Mesothelial cell of epicardium (in vitro differentiated cells): ENCODE measurements around the gene APH1A. TPM values are rescaled to one million over a fixed set of nuclear protein-coding genes. Genes with fewer than 3 reads are reported as not detected.

Experiments
- DNase-seq, 2 experiments: peaks; one replicate each; pipeline ENCODE4 v3.0.0; 2021; ENCODE audit warnings: low spot score in 2 of 2; ENCODE audit not compliant: unreplicated experiment in 2 of 2
- H3K27ac Mint-ChIP-seq: 2 replicates; pipeline ENCODE4 v1.8.0; 2021; ENCODE audit warnings: mixed read lengths
- H3K27me3 Mint-ChIP-seq: 2 replicates; pipeline ENCODE4 v1.8.0; 2021; ENCODE audit warnings: low read depth, mixed read lengths
- H3K36me3 Mint-ChIP-seq: 2 replicates; pipeline ENCODE4 v1.8.0; 2021; ENCODE audit warnings: mixed read lengths
- H3K4me1 Mint-ChIP-seq: 2 replicates; pipeline ENCODE4 v1.8.0; 2021; ENCODE audit warnings: mixed read lengths
- H3K4me3 Mint-ChIP-seq: 2 replicates; pipeline ENCODE4 v1.8.0; 2021; ENCODE audit warnings: mild to moderate bottlenecking, moderate library complexity, mixed read lengths
- H3K9me3 Mint-ChIP-seq: 2 replicates; pipeline ENCODE4 v1.8.0; 2021; ENCODE audit warnings: mixed read lengths
- total RNA-seq: library from RNA; stranded (reverse); gene quantifications from 3 replicates; pipeline ENCODE4 v1.2.1, GENCODE V29; 2021
- TF ChIP-seq, protein P1 (sequence below): fragments of 200-600 bp; sonication (generic); IDR thresholded peaks from one replicate; pipeline ENCODE4 v1.5.0; 2021; ENCODE audit warnings: antibody characterized with exemption; ENCODE audit not compliant: unreplicated experiment

The APH1A gene
- total RNA-seq, 1 donor from 2014 or later, result 138 TPM

DNA sequence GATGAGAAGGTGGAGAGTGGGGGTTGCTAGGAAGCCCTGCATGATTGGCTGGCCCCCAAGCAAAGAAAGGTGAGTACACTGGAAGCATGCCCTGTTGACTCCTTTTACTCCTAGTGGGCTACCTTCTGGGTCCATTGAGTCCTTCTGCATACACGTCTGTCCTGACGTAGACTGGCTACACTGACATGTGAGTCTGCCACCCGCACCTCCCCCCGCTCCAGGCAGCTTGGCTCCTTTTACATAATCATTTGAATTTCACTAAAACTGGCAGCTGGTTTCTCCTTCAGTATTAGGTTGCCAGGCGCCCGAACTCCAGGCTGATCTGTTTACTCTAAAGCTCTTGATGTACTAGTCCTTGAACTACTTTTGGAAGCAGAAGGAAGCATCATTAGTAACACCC is 33.5 kb upstream of the APH1A start:
- Mint-ChIP-seq H3K36me3 (peaks cover 29% of the 10 kb centered on the region), H3K9me3 (no peaks in the 10 kb centered on the region), H3K4me1 (no peaks in the 10 kb centered on the region), H3K27ac (no peak overlapping the region), H3K4me3 (no peak overlapping the region), H3K27me3 (no peaks in the 10 kb centered on the region)
- TF ChIP-seq, protein P1, sequence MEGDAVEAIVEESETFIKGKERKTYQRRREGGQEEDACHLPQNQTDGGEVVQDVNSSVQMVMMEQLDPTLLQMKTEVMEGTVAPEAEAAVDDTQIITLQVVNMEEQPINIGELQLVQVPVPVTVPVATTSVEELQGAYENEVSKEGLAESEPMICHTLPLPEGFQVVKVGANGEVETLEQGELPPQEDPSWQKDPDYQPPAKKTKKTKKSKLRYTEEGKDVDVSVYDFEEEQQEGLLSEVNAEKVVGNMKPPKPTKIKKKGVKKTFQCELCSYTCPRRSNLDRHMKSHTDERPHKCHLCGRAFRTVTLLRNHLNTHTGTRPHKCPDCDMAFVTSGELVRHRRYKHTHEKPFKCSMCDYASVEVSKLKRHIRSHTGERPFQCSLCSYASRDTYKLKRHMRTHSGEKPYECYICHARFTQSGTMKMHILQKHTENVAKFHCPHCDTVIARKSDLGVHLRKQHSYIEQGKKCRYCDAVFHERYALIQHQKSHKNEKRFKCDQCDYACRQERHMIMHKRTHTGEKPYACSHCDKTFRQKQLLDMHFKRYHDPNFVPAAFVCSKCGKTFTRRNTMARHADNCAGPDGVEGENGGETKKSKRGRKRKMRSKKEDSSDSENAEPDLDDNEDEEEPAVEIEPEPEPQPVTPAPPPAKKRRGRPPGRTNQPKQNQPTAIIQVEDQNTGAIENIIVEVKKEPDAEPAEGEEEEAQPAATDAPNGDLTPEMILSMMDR, result no peak
- no peak for DNase-seq

DNA sequence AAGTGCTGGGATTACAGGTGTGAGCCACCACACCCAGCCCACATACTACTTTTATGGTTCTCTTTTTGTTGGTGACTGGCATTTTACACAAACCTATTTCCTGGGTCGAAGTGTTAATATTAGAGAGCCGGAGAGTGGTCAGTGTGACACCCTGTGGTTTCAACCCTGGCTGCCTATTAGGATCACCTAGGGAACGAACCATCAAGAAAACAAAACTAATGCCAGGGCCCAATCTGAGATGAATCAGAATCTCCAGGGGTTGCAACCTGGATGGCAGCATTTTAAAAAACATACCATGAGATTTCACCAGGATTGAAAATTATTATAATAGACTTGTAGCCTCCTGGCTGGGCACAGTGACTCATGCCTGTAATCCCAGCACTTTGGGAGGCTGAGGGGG is 30.9 kb upstream of the APH1A start:
- no peak for DNase-seq
- Mint-ChIP-seq H3K27ac (no peak overlapping the region), H3K4me3 (no peak overlapping the region), H3K27me3 (no peaks in the 10 kb centered on the region), H3K4me1 (peaks cover 6% of the 10 kb centered on the region), H3K9me3 (no peaks in the 10 kb centered on the region), H3K36me3 (peaks cover 36% of the 10 kb centered on the region)
- TF ChIP-seq, protein P1, result no peak

DNA sequence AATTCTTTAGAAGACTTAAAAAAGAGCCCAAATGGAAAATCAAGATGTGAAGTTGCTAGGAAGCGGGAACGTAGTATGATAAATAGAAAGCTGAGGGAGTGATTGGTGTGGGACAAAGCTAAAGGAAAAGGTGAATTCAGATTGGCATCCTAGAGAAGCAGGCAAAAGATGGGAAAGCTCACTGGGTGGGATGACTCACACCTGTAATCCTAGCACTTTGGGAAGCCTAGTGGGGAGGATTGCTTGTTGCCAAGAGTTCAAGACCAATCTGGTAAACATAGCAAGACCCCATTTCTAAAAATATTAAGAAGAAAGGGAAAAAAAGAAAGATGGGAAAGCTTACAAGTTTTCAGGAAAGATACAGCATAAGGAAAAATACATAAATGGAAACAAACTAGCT is 26.7 kb upstream of the APH1A start:
- Mint-ChIP-seq H3K27me3 (no peaks in the 10 kb centered on the region), H3K36me3 (peaks cover 20% of the 10 kb centered on the region), H3K4me1 (peaks cover 20% of the 10 kb centered on the region), H3K27ac (peak overlapping the region; percentile 1), H3K4me3 (peak overlapping the region; percentile 36), H3K9me3 (no peaks in the 10 kb centered on the region)
- no peak for DNase-seq
- TF ChIP-seq, protein P1, result no peak

DNA sequence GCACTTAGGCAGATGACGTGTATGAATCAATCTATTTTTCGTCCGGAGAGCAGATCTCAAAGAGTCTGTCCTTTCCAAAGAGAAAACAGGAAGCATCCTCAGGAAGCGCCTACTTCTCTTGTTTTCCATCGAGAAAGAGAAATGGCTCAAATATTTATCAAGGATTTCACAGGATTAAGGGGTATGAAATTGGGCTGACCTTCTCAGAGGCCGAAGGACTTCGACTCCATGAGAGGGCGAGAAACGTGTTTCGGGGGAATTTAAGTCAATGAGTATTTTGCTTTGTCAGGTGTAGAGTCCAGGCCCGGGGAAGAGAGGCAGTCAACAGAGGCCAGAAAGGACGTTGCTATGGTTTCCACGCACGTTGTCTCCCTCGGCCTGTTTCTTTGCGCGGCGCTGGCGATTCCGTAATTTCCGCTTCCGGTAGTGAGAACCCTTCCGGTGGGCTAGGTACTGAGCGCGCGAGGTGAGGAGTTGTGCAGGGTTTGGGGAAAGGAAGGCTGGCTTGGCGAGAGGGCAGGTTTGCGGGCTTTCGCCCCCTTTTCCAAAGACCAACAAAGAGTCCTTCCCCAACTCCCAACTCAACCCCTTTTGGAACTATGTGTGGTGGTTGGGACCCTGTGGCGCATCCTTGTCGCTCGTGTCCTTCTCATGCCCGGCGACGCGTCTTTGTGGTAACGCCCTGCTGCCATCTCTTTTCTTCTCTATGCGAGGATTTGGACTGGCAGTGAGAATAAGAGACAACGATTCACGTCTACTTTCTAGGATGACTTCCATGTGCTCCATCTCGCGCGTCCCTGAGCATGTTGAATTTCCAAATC is 24.8 kb upstream of the APH1A start, which contains the start of gene MRPS21:
Gene MRPS21, plus strand, starts transcription at position 429 of the 821 bp plus-strand sequence. CDS start 506 bp downstream, outside the sequence.
- peak within 1 kb of the TSS; percentile 94 for H3K27ac Mint-ChIP-seq
- TF ChIP-seq, protein P1, result no peak
- H3K4me3 Mint-ChIP-seq, result peak within 1 kb of the TSS; percentile 93
- peaks cover 20% of the 10 kb centered on the region for H3K4me1 Mint-ChIP-seq
- peaks cover 16% of the 10 kb centered on the region for H3K36me3 Mint-ChIP-seq
- no peaks in the 10 kb centered on the region for H3K9me3 Mint-ChIP-seq
- DNase-seq, result peak; percentile 59 to 80
- H3K27me3 Mint-ChIP-seq, result no peaks in the 10 kb centered on the region

DNA sequence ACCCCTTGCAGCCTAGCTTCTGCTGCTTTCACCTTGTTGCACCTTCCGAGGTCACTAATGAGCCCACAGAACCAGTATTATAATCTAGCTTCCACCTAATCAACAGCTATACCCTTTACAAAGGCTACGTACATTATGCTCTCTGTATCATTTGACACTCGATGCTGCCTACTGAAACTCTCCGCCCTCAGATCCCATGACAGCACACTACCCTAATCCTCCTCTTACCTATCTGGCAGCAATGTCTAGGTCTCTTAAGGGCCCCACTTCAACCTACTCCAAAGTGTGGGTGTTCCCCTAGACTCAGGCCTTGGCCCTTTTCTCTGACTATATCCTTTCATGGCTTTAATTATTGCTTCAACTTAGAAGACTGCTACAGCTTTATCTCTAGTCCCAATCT is 20.0 kb upstream of the APH1A start:
- DNase-seq, result no peak
- no peaks in the 10 kb centered on the region for H3K9me3 Mint-ChIP-seq
- H3K36me3 Mint-ChIP-seq, result peaks cover 9% of the 10 kb centered on the region
- H3K27ac Mint-ChIP-seq, result no peak overlapping the region
- peaks cover 11% of the 10 kb centered on the region for H3K27me3 Mint-ChIP-seq
- TF ChIP-seq, protein P1, result no peak
- peaks cover 9% of the 10 kb centered on the region for H3K4me1 Mint-ChIP-seq
- no peak overlapping the region for H3K4me3 Mint-ChIP-seq
